Stimulated activated naive CD8-positive, alpha-beta T cell treated with anti-CD3 and anti-CD28 coated beads, Interleukin-15, Interleukin-2, amounts not matched to agents 100 ng/mL and 50 ng/mL, for 24 hours (primary cell): ENCODE results near the gene KLC4.
"Not testable (repeated sequence)": the region's sequence is repeated elsewhere in the genome, so short reads cannot be mapped to it uniquely, and the experiment has no call there.

Source experiments
- H3K27ac Mint-ChIP-seq: one replicate; pipeline ENCODE4 v1.8.0; 2021; ENCODE audit warnings: mild to moderate bottlenecking, mixed read lengths
- H3K27me3 Mint-ChIP-seq: one replicate; pipeline ENCODE4 v1.8.0; 2021; ENCODE audit warnings: mixed read lengths
- H3K36me3 Mint-ChIP-seq: one replicate; pipeline ENCODE4 v1.8.0; 2021; ENCODE audit warnings: low read depth, mixed read lengths
- H3K4me1 Mint-ChIP-seq: one replicate; pipeline ENCODE4 v1.8.0; 2021; ENCODE audit warnings: low read depth, mixed read lengths
- H3K4me3 Mint-ChIP-seq: one replicate; pipeline ENCODE4 v1.8.0; 2021; ENCODE audit warnings: mild to moderate bottlenecking, mixed read lengths
- H3K9me3 Mint-ChIP-seq: one replicate; pipeline ENCODE4 v1.8.0; 2021; ENCODE audit warnings: mixed read lengths

KLC4 gene

DNA sequence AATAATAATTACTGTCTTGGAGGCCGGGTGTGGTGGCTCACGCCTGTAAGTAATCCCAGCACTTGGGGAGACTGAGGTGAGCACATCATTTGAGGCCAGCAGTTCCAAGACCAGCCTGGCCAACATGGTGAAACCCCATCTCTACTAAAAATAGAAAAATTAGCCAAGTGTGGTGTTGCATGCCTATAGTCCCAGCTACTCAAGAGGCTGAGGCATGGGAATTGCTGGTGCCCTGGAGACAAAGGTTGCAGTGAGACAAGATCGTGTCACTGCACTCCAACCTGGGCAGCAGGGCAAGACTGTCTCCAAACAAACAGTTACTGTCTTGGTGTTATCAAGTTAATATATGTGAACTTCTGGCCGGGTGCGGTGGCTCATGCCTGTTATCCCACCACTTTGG lies 33.1 kb upstream of the KLC4 start:
- peaks cover 54% of the 10 kb centered on the region for H3K36me3 Mint-ChIP-seq
- peaks cover 26% of the 10 kb centered on the region for H3K4me1 Mint-ChIP-seq
- H3K4me3 Mint-ChIP-seq: no peak overlapping the region

DNA sequence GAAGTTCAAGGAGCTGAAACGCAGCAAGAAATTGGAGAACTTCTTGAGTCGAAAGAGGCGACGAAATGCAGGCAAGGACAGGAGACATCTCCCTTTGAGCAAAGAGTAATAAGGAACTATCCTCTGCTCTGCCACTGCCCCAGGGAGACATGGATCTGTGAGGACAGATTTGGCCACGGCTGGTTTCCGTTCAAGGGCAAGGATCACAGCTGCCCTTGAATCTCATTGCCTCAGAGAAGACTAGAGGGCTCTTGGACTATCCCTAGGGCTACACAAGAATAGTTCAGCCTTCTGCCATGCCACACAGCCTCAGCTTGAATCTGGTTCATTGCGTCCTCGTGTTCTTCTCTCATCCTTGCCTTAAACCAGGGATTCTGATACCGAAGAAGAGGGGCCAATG lies 30.3 kb upstream of the KLC4 start:
- H3K9me3 Mint-ChIP-seq: no peaks in the 10 kb centered on the region
- H3K27ac Mint-ChIP-seq: no peak overlapping the region
- no peak overlapping the region for H3K4me3 Mint-ChIP-seq
- H3K36me3 Mint-ChIP-seq: peaks cover 60% of the 10 kb centered on the region
- H3K4me1 Mint-ChIP-seq: peaks cover 7% of the 10 kb centered on the region
- H3K27me3 Mint-ChIP-seq: no peaks in the 10 kb centered on the region

More for the DNA sequence above, 33.1 kb upstream of the KLC4 start:
- no peak overlapping the region for H3K27ac Mint-ChIP-seq
- no peaks in the 10 kb centered on the region for H3K9me3 Mint-ChIP-seq
- H3K27me3 Mint-ChIP-seq: no peaks in the 10 kb centered on the region

DNA sequence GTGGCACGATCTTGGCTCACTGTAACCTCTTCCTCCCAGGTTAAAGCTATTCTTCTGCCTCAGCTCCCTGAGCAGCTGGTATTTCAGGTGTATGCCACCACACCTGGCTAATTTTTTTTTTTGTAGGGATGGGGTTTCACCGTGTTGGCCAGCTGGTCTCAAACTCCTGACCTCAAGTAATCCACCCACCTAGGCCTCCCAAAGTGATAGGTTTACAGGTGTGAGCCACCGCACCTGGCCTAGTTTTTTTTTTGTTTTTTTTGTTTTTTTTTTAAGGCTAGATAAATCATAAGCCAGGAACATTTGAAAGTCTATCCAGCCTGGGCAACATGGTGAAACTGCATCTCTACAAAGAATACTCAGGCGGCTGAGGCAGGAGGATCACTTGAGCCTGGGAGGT lies 27.1 kb upstream of the KLC4 start:
- Mint-ChIP-seq H3K36me3 (peaks cover 46% of the 10 kb centered on the region), H3K4me3 (no peak overlapping the region), H3K27ac (no peak overlapping the region), H3K9me3 (no peaks in the 10 kb centered on the region), H3K27me3 (no peaks in the 10 kb centered on the region), H3K4me1 (no peaks in the 10 kb centered on the region)

DNA sequence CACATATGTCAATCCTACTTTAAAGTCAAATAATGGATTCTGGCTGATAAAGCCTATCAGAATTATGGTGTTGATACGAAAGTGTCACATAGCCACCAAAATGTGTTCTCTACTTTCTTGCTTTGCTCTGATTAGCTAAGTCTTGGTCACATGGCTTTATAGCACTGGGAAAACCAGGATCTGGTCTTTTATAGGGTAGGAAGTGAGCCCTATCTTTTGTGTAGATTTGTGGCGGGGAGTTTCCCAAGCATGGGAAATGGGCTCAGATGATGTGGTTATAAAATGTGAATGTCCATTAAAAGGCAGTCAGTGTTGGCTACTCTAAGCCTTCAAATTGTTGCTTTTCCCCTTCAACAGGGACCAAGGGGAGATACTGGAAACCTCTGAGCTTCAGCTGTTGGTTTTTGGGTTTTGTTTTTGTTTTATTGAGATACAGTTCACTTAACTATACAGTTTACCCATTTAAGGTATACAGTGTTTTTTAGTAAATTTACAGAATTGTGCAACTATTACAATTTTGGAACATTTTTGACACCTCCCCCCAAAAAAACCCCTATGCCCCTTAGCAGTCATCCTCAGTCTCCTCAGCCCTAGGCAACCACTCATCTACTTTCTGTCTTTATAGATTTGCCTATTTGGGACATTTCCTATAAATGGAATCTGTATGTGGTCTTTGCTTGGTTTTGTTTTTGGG lies 25.8 kb upstream of the KLC4 start:
- no peak overlapping the region for H3K4me3 Mint-ChIP-seq
- peaks cover 40% of the 10 kb centered on the region for H3K36me3 Mint-ChIP-seq
- no peaks in the 10 kb centered on the region for H3K27me3 Mint-ChIP-seq
- H3K4me1 Mint-ChIP-seq: no peaks in the 10 kb centered on the region
- no peaks in the 10 kb centered on the region for H3K9me3 Mint-ChIP-seq
- H3K27ac Mint-ChIP-seq: peak overlapping the region; percentile 27

DNA sequence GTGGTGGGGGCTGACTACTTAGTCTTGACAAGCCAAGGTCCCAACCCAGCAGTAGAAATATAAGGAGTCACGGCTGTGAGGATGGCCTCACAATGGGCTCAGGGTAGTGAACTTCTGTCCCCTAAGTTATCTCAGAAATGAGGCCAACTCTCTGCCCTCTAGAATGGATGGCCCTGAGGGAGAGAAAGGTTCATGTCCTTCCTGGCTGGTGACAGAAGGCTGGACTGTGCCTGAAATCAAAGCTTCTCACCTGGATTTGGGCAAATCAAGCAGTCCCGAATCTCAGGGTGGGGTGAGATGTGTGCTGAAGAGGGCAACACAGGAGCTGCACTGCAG lies 25.3 kb upstream of the KLC4 start:
- Mint-ChIP-seq H3K27me3 (no peaks in the 10 kb centered on the region), H3K9me3 (no peaks in the 10 kb centered on the region), H3K27ac (no peak overlapping the region), H3K4me3 (no peak overlapping the region), H3K36me3 (peaks cover 36% of the 10 kb centered on the region), H3K4me1 (no peaks in the 10 kb centered on the region)

DNA sequence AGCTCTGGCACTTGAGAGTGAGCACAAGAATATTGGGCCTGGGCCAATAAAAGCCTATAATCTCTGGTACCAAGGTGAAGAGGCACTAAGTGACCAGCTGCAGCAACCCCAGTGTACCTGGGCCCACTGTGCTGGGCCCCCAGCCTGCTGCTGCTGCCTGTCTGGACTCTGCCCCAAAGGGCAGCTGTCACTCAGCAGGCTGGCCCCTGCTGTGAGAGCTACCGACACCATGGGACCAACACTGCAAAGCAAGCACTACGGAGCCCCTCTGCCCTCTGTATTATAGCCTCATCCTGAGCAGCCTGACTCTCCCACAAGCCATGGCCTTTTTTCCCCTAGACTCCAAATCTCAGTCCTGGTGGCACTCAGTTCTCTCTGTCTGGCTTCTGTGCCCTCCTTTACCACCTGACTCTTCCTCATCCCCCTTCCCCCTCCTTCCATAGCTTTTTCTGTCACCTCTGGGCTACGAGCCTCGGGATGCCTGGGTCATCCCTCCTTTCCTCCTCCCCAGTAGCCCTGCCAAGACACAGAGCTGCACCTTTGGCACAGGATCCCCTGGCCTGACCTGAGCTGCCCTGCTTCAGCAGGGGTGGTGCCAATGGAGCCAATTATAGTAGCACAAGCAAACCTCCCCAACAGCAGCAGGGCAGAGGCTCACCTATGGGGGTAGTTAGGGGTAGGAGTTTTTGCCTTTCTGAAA lies 23.8 kb upstream of the KLC4 start:
- Mint-ChIP-seq H3K4me1 (no peaks in the 10 kb centered on the region), H3K36me3 (peaks cover 33% of the 10 kb centered on the region), H3K27ac (no peak overlapping the region), H3K4me3 (no peak overlapping the region), H3K27me3 (no peaks in the 10 kb centered on the region), H3K9me3 (no peaks in the 10 kb centered on the region)

DNA sequence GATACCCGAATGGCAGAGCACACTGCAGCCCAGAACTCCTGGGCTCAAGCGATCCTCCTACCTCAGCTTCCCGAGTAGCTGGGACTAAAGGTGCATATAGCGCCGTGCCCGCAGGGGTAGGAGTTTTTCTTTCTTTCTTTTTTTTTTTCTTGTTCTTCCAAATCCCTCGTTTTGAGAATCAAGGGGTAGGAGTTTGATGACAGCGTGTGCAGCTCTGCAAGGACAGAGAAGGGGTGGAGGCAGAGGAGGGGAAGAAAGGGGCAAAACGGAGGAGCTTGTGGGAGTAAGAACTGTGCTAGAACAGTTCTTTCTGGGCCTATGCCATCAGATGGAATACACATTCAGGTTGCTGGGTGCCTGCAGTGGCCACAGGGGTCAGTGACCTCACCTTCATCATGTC lies 22.7 kb upstream of the KLC4 start:
- H3K4me3 Mint-ChIP-seq: no peak overlapping the region
- H3K36me3 Mint-ChIP-seq: peaks cover 33% of the 10 kb centered on the region
- H3K27ac Mint-ChIP-seq: no peak overlapping the region
- no peaks in the 10 kb centered on the region for H3K9me3 Mint-ChIP-seq
- no peaks in the 10 kb centered on the region for H3K4me1 Mint-ChIP-seq
- no peaks in the 10 kb centered on the region for H3K27me3 Mint-ChIP-seq

DNA sequence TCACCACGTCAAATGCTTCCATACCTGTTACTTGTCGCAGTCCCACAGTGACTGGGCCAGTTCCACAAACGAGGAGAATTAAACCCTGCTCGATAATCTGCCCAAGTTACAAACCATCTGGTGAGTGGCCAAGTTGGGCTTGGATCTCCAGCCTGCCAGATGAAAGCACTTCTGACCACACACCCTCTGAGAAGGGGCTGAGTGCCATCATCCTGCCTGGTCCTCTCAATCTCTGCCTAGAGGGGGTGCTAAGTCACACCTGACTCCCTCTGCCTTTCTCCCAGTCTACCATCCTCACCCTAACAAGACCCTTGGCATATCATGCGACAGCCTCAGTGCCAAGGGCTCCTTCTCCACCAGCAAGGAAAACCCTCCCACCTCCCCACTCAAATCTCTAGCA lies 22.2 kb upstream of the KLC4 start:
- Mint-ChIP-seq H3K27me3 (no peaks in the 10 kb centered on the region), H3K36me3 (peaks cover 31% of the 10 kb centered on the region), H3K4me3 (no peak overlapping the region), H3K27ac (no peak overlapping the region), H3K4me1 (no peaks in the 10 kb centered on the region), H3K9me3 (no peaks in the 10 kb centered on the region)

DNA sequence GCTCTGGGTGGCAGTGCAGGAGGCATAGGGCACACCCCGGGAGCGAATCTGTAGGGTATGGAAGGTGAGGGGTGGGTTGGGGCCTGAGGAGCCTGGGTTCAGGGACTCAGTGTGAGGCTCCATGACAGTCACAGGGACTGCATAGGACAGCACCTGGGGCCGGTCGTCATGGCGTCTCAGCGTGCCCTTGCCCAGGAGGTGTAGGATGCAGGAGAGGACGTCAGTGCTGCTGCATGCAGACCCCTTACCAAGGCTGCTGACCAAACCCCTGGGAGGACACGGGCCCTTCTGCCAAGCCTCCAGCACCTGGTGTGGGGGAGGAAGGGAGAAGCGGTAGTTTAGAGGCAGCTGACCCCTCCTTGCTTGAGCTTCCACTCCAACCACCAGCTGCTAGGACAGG lies 21.7 kb upstream of the KLC4 start:
- H3K27ac Mint-ChIP-seq: no peak overlapping the region
- H3K27me3 Mint-ChIP-seq: no peaks in the 10 kb centered on the region
- H3K4me1 Mint-ChIP-seq: no peaks in the 10 kb centered on the region
- H3K9me3 Mint-ChIP-seq: no peaks in the 10 kb centered on the region
- peaks cover 35% of the 10 kb centered on the region for H3K36me3 Mint-ChIP-seq
- no peak overlapping the region for H3K4me3 Mint-ChIP-seq

DNA sequence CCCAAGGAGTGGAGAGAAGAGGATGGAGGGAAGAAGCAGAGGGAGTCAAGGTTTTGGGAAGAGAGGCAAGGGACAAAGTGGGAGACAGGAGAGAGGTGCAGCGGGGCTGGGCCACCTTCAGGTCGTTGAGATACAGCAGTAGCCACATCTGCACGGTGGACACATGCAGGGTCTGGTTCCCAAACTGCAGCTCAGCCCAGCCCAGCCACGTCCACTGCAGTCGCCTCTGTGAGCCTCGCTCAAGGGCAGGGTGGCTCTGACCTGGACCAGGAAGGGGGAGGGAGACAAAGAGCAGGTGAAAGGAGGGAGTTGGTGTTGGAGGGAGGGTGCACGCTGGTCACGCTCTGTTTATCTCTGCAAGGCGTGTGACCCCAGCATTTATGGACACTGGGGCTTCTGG lies 20.7 kb upstream of the KLC4 start:
- Mint-ChIP-seq H3K4me1 (no peaks in the 10 kb centered on the region), H3K9me3 (no peaks in the 10 kb centered on the region), H3K36me3 (peaks cover 36% of the 10 kb centered on the region), H3K4me3 (no peak overlapping the region), H3K27me3 (no peaks in the 10 kb centered on the region), H3K27ac (no peak overlapping the region)

DNA sequence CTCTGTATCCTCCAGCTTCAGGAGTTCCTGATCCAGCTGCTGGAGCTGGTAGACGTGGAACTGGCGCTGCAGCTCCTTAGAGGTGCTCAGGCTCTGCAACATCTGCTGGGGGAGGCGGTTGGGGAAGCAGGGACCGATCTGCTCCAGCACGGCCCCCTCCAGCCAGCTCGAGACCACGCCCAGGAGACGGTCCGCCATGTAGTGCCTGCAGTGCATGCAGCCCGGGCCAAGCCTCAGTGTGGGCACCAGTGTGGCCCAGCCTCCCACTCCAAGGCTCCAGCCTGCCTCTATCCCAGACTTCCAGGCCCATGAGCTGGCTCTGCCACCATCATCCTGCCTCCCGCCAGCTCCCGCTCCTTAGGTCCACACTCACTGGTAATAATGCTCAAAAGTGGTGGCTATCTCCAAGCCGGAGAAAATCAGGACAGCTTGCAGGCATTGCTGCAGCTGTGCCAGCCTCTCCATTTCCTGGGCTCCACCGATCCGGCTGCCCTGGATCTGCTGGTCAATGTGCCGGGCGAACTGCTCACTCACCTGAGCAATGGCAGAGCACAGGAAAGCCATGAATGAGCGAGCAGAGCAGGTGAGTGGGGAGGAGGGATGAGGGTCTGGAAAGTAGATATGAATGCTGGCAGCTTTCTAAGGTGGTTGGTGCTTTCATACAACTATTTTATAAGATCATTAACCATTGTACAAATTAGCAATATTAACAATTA lies 18.7 kb upstream of the KLC4 start:
- Mint-ChIP-seq H3K4me3 (no peak overlapping the region), H3K9me3 (no peaks in the 10 kb centered on the region), H3K36me3 (peaks cover 38% of the 10 kb centered on the region), H3K27ac (no peak overlapping the region), H3K27me3 (no peaks in the 10 kb centered on the region), H3K4me1 (no peaks in the 10 kb centered on the region)

DNA sequence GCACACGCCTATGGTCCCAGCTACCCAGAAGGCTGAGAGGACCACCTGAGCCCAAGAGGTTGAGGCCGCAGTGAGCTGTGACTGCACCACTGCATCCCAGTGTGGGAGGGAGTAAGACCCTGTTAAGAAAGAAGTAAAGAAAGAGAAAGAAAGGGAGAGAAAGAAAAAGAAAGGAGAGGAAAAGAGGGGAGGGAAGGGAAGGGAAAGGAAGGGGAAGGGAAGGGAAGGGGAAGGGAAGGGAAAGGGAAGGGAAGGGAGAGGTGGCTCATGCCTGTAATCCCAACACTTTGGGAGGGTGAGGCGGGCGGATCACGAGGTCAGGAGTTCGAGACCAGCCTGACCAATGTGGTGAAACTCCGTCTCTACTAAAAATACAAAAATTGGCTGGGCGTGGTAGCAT lies 18.0 kb upstream of the KLC4 start:
- H3K27me3 Mint-ChIP-seq, H3K27ac Mint-ChIP-seq, H3K4me1 Mint-ChIP-seq, H3K4me3 Mint-ChIP-seq, H3K9me3 Mint-ChIP-seq: not testable (repeated sequence)
- H3K36me3 Mint-ChIP-seq: peaks cover 42% of the 10 kb centered on the region

DNA sequence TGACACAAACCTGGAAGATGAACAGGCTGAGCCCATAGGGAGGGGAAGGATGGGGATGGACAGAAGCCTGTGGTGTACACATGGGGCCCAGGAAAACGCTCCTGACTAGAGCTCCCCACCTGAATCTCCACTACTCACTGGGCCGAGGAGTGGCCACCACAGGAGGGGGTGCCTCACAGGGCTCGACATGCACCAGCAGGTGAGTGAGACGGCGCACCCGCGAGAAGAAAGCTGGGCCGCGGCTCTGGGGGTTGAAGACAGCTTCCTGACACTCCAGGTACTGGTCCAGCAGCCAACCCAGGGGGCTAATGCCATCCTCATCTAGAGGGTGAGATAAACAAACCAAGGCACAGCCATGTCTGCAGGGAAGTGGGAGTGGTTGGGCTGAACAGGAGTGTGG lies 16.1 kb upstream of the KLC4 start:
- Mint-ChIP-seq H3K4me1 (no peaks in the 10 kb centered on the region), H3K9me3 (no peaks in the 10 kb centered on the region), H3K27ac (no peak overlapping the region), H3K4me3 (no peak overlapping the region), H3K36me3 (peaks cover 33% of the 10 kb centered on the region), H3K27me3 (no peaks in the 10 kb centered on the region)

DNA sequence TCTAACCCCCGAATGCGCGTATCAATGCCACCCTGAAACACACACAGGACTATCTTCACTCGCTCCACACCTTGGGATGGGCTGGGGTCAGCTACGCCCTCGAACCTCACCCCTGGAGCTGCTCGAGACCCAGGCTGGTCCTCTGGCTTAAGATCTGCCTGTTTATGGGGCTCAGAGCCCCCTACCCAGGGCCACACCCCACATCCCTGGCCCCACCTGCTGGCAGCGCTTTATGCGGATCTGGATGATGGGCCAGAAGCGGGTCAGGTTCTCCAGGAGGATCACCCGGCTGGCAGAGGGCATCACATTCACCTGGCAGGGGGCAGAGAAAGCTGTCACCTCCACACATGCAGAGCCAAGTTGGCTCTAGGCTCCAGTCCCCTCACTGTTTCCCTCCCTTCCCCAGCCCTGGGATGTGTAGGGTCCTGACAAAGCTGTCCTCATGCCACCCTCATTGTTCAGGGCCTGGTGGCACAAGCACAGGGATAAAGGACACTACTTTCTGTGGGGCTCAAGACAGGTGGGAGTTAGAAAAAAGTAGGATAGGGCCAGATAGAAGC lies 14.0 kb upstream of the KLC4 start:
- H3K27me3 Mint-ChIP-seq: no peaks in the 10 kb centered on the region
- peaks cover 38% of the 10 kb centered on the region for H3K36me3 Mint-ChIP-seq
- no peaks in the 10 kb centered on the region for H3K9me3 Mint-ChIP-seq
- no peak overlapping the region for H3K4me3 Mint-ChIP-seq
- peak overlapping the region; percentile 31 for H3K27ac Mint-ChIP-seq
- H3K4me1 Mint-ChIP-seq: peaks cover under 1% of the 10 kb centered on the region

DNA sequence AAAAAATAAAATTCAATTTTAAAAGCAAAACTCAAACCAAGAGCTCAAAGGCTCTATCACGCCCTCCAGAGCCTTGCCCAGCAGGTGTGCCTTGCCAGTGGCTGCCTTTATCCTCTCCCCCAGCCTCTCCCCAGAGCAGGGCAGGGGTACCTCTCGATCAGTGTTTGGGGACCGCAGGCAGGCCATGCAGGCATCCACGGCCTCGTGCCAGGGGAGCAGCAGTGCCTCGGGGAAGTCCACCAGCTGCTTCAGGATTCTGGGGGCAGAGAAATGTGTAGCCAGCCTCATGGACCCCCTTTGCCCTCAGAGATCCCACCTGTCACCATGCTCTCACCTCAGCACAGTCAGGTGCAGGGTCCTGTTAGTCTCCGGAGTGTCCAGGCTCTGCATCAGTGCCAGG lies 11.4 kb upstream of the KLC4 start:
- Mint-ChIP-seq H3K4me3 (no peak overlapping the region), H3K4me1 (peaks cover 21% of the 10 kb centered on the region), H3K9me3 (no peaks in the 10 kb centered on the region), H3K27ac (no peak overlapping the region), H3K36me3 (peaks cover 28% of the 10 kb centered on the region), H3K27me3 (no peaks in the 10 kb centered on the region)
